Lung (tissue), 12 donors: ENCODE results near the gene RER1. TPM values are rescaled to one million over a fixed set of nuclear protein-coding genes. Genes with fewer than 3 reads are reported as not detected.

Source experiments
- ATAC-seq: fragments of 200-7000 bp; cut with Tn5 transposase; one replicate; pipeline ENCODE4 v1.9.1; 2020; ENCODE audit warnings: moderate number of reproducible peaks; ENCODE audit not compliant: insufficient read depth, low FRiP score
- DNase-seq, 3 donors: peaks; one replicate each; pipeline ENCODE4 v3.0.0-alpha.2; 2013 to 2017
- H3K27ac ChIP-seq, 2 donors: one replicate each; pipeline ENCODE4 v1.5.1; 2013; ENCODE audit warnings: mild to moderate bottlenecking in 2 of 2, moderate library complexity in 2 of 2, control low read depth in 1 of 2, inconsistent platforms in 1 of 2, low read depth in 1 of 2, low read length in 1 of 2
- H3K27me3 ChIP-seq, 3 donors: one replicate each; pipeline ENCODE4 v1.5.1; 2013; ENCODE audit warnings: low read length in 2 of 3; ENCODE audit not compliant: control insufficient read depth in 3 of 3, insufficient read depth in 3 of 3
- H3K36me3 ChIP-seq, 4 donors: one replicate each; pipeline ENCODE4 v1.5.1; 2013; ENCODE audit warnings: low read length in 4 of 4, mild to moderate bottlenecking in 1 of 4, moderate library complexity in 1 of 4; ENCODE audit not compliant: control insufficient read depth in 4 of 4, insufficient read depth in 4 of 4
- H3K4me1 ChIP-seq, 5 donors: one replicate each; pipeline ENCODE4 v1.5.1; 2013; ENCODE audit warnings: low read length in 5 of 5, mild to moderate bottlenecking in 2 of 5, moderate library complexity in 1 of 5; ENCODE audit not compliant: control insufficient read depth in 5 of 5, insufficient read depth in 5 of 5
- H3K4me3 ChIP-seq: one replicate; pipeline ENCODE4 v1.5.1; 2013; ENCODE audit warnings: mild to moderate bottlenecking, control low read depth, moderate library complexity
- H3K9ac ChIP-seq, 2 donors: one replicate each; pipeline ENCODE4 v1.5.1; 2013; ENCODE audit warnings: low read length in 2 of 2, control low read depth in 1 of 2; ENCODE audit not compliant: insufficient read depth in 1 of 2
- H3K9me3 ChIP-seq, 4 donors: one replicate each; pipeline ENCODE4 v1.5.1; 2013; ENCODE audit warnings: low read length in 3 of 4, mild to moderate bottlenecking in 1 of 4, moderate library complexity in 1 of 4; ENCODE audit not compliant: control insufficient read depth in 4 of 4, insufficient read depth in 3 of 4
- CTCF ChIP-seq: IDR thresholded peaks from 2 replicates; pipeline ENCODE4 v1.5.1; 2012; ENCODE audit warnings: mild to moderate bottlenecking; ENCODE audit errors: control extremely low read depth, extremely low read depth
- WGBS, 2 donors: extraction: QIAGEN DNeasy Blood & Tissue Kit; methylation state at CpG; one replicate each; pipeline ENCODE4 v1.1.7; 2013; 5-methylcytosine and 5-hydroxymethylcytosine counted together
- polyA plus RNA-seq, 2 donors: library from polyadenylated mRNA; stranded (reverse); fragments of 200-250 nt; gene quantifications; one replicate each; pipeline ENCODE4 v1.2.1, GENCODE V29; 2013
- total RNA-seq, 2 donors: library from RNA; depleted of rRNA in 1 of 2; stranded (reverse); fragments of >200 nt in 1 of 2; gene quantifications; one replicate each; pipeline ENCODE4 v1.2.1, GENCODE V29; 2014 to 2021
- donor health status: control.
- donor health status: control.
- donor health status: Bipolar disorder and iron deficiency.
- donor health status: healthy.
- donor health status: DM: yes; HTN: yes; CAD: no.

The RER1 gene
- total and polyA plus RNA-seq, 4 donors, result 71.7 to 134 (median 87.9) TPM

- H3K9ac ChIP-seq, result no peak overlapping the region
- TF ChIP-seq CTCF, result no peak
- no peak overlapping the region for H3K27ac ChIP-seq
- DNase-seq, result no peak
- ATAC-seq, result no peak
- no peaks in the 10 kb centered on the region for H3K27me3 ChIP-seq
- H3K4me1 ChIP-seq, result peaks cover 0 to 9% (median 0%) of the 10 kb centered on the region in 5 donors
- 90 to 93% methylated on average over 35 to 37 of the region's 37 CpGs for WGBS, 2 donors
- peaks cover 0 to 2% (median 0%) of the 10 kb centered on the region in 4 donors for H3K36me3 ChIP-seq
- H3K4me3 ChIP-seq, result no peak overlapping the region
- H3K9me3 ChIP-seq, result no peaks in the 10 kb centered on the region
These were observed 34.5 kb upstream of the RER1 start for GRCh38 chr1:2356911-2357845.

- Histone ChIP-seq H3K9me3 (no peaks in the 10 kb centered on the region), H3K9ac (no peak overlapping the region), H3K27me3 (no peaks in the 10 kb centered on the region), H3K27ac (no peak overlapping the region), H3K4me3 (no peak overlapping the region), H3K4me1 (peaks cover 0 to 7% (median 0%) of the 10 kb centered on the region in 5 donors), H3K36me3 (peaks cover 0 to 2% (median 0%) of the 10 kb centered on the region in 4 donors)
- ATAC-seq (no peak), DNase-seq (no peak)
- no peak for TF ChIP-seq CTCF
- WGBS, 2 donors, result 91 to 92% methylated on average over 13 of the region's 13 CpGs
These were observed 33.6 kb upstream of the RER1 start for GRCh38 chr1:2358072-2358471.

GRCh38 chr1:2358651-2359640 is 32.7 kb upstream of the RER1 start:
- H3K36me3 ChIP-seq, result peaks cover 0 to 2% (median 0%) of the 10 kb centered on the region in 4 donors
- no peak overlapping the region for H3K9ac ChIP-seq
- peaks cover 0 to under 1% (median 0%) of the 10 kb centered on the region in 5 donors for H3K4me1 ChIP-seq
- H3K4me3 ChIP-seq, result no peak overlapping the region
- WGBS, 2 donors, result 87% methylated on average over 23 to 24 of the region's 24 CpGs
- no peaks in the 10 kb centered on the region for H3K27me3 ChIP-seq
- TF ChIP-seq CTCF, result no peak
- H3K9me3 ChIP-seq, result no peaks in the 10 kb centered on the region
- no peak overlapping the region for H3K27ac ChIP-seq
- no peak for ATAC-seq
- DNase-seq, result no peak
